NCI-H460 (cell line): ENCODE measurements around the gene SP7. TPM values are rescaled to one million over a fixed set of nuclear protein-coding genes. Genes with fewer than 3 reads are reported as not detected.
"Not testable (repeated sequence)": the region's sequence is repeated elsewhere in the genome, so short reads cannot be mapped to it uniquely, and the experiment has no call there.

Source experiments
- DNase-seq: peaks from one replicate; pipeline ENCODE4 v3.0.0-alpha.2; 2016; ENCODE audit warnings: low read depth; ENCODE audit errors: extremely low read depth
- total RNA-seq: library from RNA; depleted of rRNA; stranded (reverse); fragments of >200 nt; shearing (Covaris generic); gene quantifications from 2 replicates; pipeline ENCODE4 v1.2.3, GENCODE V29; 2014

SP7 gene
- total RNA-seq, 1 experiment from 2014 or later: not detected

DNA sequence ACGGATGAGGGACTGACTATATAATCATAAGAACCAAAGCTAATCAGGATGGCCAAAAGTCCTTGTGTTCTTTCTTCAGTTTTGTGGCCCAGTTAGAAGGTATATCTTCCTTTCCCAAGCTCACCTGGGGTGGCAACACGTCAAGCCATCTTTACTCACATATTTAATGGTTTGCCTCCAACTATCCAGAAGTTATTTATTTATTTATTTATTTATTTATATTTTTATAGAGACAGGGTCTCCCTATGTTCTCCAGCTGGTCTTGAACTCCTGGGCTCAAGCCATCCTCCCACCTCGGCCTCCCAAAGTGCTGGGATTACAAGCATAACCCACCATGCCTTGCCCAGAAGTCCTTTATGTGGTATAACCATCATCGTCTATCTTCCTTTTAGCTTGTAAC lies 11.8 kb upstream of the SP7 start:
- no peak for DNase-seq

DNA sequence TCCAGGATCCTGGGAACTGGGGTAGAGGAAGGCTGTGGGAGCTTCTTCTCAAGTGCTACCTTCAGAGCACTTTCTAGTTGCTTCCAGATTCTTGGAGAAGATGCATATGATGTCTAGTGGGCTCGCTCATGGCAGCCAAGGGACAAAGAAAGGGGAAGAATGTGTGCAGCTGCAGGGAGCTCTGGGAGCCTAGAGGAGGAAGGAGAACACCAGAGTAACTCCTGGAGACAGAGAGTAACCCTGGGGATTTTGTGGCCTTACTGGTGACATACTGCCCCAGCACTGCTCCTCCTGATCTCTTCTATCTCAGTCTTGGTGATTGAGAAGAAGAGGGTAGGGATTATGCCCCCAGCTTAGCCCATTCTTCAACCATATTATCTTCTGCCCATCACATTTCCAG lies 10.3 kb upstream of the SP7 start:
- no peak for DNase-seq

DNA sequence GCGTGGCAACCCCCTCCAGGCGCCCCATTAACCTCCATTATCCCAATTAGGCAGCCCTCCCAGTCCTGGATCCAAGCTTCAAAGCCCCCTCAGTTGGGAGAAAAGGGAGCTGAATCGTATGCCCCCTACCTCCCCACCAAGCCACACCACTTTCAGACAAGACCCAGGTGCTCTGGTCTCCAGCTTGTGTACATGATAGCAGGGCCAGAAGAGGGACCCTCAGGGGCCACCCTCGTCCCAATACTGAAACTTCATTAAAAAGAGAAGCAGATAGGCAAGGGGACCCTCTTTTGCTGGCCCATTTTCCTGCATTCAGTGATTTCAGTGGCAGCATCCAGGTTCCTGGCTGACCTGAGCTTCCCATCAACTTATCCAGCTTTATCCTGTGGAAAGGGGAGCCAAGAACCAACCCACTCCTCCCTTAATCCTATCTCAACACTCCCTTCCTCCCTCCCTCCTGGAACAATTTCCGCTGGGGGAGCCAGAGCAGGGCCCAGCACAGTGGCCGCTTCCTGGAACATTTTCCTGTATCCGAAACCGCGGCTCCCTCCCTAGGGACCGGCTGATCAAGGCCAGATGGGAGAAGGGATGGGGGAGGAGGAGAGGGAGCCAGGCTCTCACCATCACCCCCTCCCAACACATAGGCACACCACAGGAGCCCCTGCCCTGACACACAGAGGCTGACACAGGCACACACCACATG lies 9.5 kb upstream of the SP7 start:
- DNase-seq: no peak

DNA sequence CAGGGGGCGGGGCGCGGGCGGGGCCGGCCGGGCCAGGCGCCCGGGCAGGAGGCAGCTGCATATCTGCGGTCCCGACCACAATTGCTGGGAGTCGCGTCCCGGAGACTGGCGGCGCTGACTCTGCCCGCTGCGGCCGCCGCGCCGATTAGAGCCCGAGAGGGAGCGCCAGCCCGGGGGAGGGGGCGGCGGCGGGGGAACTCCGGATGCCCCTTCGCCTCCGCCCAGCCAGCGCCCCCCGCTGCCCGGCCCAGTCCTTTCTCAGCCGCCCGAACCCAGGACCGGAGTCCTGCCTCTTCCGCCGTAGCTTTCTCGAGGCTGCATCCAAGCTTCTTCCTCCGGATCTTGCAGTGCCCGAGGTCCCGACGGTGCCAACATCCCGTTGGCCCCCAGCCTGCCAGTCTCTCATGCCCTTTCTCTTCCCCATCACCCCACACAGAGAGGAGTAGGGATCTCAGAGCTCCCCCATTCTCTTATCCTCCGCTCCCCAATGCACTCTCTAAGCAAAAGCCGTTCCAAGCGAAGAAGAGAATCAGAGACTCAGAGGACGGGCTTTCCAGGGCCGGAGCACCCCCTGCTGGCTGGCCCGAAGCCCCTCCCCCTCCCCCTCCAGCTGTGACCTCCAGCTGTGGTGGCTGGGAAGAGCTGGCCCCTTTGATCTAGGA lies 8.8 kb upstream of the SP7 start:
- peak; percentile 65 for DNase-seq

DNA sequence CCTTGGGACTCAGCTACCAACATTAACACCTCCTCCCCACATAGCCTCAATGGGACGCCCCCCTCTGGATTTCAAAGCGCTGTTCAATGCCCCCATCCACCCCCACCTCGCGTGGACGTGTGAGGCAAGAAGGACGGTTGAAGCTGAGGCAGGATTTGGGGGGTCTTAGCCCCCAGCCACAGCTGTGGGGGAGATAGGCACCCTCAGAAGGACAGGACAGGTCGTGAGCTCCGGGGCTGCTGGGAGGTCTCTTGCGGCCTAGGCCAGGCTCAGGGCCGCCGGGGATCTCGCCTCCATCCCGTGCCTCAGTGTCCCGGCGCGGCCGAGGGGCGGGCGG lies 8.3 kb upstream of the SP7 start:
- DNase-seq: no peak

DNA sequence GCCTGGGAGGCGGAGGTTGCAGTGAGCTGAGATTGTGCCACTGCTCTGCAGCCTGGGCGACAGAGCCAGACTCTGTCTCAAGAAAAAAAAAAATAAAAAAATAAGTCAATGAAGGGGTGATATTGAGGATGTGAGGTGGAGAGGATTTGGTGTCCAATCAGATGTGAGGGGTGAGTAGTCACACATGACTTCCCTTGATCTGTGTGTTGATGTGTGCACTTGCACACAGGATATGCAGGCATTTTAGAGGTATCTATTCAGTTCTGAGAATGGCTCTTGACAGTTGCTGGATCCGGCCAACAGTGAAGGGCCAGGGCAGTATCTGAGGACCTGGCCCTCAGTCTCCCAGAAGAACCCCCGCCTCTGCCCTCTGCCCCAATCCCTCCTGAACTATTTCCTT lies 7.8 kb upstream of the SP7 start:
- DNase-seq: no peak

DNA sequence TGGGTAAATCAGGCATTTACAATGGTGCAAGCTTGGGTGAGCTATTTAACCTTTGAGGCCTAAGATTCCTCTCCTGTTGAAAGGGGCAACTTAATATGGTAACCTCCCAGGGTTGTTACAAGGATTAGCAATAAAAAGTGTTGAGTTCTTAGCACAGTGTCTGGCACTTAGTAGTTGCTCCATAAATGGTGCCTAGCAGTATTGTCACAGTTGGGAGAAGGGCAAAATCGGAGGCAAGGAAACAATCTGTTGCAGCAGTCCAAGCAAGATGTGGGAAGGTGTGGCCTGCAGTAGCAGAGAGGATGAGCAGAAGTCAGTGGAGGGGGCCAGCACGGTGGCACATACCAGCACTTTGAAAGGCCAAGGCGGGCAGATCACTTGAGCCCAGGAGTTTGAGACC lies 7.3 kb upstream of the SP7 start:
- DNase-seq: no peak

DNA sequence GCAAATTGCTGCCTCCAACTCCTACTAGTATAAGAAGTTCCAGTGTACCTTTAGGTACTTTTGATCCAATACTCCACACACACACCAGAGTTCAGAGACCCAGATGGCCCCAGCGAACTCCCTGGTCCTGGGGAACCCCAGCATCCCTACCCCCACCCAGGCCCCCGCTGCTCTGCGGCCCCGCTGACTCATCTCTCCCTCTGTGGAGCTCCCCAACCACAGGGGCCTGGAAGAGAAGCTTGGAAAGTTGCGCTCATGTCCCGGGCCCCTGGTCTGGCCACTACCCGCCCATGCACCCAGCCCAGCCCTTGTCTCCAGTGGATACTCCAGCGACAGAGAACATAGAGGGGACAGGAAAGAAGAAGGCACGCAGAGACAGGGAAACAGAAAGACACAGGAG lies 4.2 kb upstream of the SP7 start:
- DNase-seq: no peak

DNA sequence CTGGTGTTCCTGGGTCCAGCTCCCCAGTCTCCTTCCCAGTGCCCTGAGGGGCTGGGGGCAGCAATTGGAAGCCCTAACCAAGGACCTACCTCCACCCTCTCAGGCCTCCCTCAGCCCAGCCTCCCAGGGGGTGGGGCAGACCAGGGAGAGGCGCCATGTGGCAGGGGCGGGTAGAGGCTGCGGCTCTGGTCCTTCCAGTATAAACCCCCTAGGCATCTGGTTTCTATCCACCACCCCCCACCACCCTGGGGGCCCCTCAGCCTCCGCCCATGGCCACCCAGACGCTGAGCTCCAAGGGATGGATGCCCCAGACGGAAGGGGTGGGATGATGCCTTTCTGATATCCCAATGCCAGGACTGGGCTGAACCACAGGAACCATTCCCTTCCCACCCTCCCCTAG lies 2.8 kb upstream of the SP7 start:
- no peak for DNase-seq

DNA sequence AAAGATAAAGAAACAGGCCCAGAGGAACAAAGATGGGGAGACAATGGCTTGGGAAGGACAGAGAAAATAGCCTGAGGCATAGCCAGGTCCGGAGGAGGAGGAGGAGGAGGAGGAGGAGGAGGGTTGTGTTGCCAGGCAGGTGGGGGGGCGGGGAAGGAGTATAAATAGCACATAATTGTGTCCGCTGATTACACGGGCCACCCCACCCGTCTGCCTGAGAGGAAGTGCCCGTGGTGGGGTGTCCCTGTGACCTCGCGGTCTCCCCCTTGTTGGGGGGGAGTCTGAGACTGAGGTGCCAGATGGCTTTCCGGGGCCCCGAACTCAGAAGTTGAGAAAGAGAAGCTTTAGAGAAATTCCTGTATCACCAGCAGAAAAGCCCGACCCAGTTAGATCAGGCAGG lies 1.9 kb upstream of the SP7 start:
- no peak for DNase-seq

DNA sequence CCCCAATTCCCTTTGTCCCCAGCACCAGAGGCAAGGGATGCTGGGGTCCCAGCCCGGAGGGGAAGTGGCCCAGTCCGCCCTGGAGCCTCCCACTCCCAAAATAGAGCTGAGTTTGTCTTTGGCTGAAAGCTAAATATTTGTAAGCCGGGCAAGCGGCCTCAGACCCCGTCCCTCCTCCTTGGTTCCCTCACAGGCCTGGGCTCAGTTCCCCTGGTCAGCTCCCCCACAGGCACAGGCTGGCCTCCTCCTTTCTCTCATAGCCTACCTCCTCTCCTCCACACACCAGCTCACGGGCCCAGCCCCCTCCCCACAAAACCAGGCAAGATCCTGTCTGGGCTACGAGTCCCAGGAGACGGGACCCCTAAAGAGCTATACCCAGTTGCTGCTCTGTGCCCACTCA lies 1.3 kb downstream of the SP7 start:
- no peak for DNase-seq

DNA sequence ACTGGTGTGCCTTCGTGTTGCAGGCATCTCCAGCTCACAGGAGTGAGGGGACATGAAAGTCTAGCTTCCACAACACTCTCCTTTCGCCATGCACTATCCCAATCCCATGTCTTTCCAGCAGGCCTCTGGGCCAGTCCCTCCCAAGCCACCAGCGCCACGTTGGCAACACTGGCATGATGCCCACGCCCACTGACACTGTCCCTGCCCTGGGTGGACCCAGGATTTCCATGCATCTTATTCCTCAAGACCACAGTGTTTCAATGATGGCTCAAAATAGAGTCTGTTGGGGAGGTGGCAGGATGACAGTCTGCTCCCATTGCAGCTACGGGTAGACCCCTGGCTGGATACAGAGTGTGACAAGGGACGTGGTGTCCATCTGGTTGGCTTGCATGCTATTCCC lies 2.3 kb downstream of the SP7 start:
- DNase-seq: no peak

DNA sequence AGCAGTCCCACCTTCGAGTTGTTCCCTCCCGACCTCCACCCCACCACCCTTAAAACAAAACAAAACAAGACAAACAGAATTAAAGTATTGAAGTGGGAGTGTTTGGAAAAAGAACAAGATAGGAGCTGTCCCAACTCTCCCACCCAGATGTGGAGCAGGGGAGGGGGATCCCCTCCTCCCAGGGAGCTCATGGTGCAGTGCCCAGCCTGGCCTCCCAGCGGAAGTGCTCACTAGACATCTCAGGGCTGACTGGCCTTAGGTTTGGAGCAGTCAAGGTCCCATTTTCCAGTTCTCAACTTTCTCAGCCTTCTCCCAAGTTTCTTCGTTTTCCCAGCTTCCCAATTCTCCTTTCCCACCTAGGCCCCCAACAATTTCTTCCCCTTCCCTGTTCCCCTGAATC lies 2.9 kb downstream of the SP7 start:
- no peak for DNase-seq

DNA sequence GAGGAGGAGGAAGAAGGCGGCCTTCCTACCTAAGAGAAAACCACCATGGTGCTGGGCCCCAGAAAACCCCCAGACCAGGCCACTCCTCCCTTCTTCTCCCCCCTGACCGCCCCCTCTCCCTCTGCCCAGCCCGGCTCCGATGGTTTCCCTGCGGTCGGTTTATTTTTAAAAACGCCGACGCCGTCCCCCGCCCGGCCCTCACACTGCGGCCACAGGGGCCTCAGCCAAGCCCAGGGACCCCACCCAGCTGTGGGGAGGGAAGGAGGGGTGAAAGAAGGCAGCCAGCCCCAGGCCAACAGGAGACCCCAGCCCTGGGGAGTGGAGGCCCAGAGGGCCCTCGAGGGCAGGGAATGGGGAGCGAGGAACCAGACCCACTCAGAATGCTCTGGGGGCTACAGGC lies 3.4 kb downstream of the SP7 start:
- DNase-seq: no peak

DNA sequence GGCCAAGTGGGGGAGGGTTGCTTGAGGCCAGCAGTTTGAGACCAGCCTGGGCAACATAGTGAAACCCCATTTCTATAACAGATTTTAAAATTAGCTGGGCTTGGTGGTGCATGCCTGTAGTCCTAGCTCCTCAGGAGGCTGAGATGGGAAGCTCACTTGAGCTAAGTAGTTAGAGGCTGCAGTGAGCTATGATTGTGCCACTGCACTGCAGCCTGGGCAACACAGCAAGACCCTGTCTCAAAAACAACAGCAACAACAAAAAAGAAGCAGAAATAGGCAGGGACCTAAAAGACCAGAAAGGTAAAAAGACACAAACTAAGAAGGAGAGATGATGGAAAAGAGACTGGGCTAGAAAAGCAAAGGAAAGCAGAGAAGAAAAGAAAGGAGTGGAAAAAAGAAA lies 3.8 kb downstream of the SP7 start:
- DNase-seq: not testable (repeated sequence)

DNA sequence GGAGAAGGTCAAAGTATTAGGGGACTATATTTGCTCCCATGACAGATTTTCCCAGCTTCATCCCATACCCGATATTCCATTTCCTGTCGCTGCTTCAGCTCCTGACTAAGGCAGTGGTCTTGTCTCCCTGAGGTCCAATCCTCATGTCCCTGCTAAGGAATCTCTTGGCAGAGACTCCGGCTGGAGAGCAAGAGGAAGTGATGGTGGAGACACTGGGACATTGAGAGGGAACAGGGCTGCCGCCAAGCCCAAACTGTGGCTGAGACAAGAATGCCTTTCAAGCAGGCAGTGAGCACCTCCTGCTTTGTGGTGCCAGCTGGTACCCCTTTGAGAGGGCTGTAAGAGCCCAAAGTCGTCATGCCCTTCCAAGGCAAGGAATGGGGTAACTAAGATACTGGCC lies 5.5 kb downstream of the SP7 start:
- no peak for DNase-seq

DNA sequence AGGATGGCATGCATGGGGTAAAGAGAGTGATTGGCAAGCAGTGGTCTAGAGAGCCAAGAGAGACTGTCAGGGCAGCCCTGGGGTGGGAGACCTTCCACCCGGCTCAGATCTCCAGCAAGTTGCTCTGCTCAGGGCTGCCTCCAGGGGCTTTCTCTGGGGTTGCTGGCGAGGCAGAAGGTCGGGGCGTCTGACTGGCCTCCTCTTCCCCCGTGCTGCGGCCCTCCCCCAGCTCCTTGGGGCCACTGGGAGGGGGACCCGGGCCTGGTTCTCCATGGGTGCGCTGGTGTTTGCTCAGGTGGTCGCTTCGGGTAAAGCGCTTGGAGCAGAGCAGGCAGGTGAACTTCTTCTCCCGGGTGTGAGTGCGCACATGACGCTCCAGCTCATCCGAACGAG lies 8.1 kb downstream of the SP7 start:
- no peak for DNase-seq

DNA sequence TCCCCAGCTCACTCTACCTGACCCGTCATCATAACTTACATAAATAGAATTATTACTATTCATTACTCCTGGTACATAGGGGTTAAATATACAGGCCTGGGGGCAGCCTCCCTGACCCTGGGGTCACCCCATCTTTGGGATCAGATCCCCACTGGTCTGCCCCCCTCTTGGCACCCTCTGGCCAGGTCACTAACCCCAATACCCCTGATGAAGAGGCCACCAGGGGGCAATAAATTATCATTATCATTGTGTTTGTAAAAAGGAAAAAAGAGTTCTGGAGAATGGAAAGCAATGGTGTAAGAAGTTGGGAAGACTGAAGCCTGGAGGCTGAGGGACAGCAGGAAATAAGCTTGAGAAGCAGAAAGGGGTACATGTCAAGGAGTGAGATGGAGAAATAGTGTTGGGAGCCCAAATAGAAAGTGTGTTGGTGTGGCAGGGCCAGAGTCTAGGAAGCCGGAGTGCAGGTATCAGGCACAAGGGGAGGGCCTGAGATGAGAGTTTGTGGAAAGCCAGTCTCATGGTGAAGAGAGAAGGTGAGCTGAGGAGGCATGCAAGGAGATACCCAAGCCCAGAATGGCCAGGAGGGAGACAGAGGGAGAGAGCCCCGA lies 8.6 kb downstream of the SP7 start:
- no peak for DNase-seq

DNA sequence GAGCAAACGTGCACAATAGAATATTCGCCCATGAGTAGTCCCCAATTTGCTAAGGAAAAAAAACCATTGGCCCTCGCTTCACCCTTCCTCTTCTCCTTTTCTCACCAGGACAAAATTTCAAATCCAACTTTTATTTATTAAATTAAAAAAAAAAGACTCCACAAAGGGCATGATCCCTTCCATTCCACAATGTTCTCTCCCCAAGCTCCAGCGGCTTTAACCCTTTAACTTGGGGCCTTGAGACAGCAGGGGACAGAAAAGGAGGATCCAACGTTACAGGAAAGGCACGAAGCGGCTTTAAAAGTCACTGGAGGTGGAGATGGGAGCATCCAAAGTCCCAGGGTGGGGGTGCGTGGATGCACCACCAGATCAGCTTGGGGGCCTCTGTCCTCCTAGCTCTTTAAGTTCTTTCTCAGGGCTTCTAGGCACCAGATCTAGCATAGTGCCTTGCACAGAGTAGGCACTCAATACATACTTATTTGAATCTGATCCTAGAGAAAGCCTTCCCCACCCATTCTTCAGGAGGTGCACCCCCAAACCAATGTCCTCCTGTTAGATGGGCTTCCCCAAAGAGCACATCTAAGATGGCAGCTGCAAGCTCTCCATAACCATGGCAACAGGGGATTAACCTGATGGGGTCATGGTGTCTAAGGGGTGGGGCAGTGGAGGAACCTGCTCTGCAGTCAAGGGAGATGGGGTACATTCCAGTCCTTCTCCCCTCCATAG lies 9.5 kb downstream of the SP7 start:
- no peak for DNase-seq

DNA sequence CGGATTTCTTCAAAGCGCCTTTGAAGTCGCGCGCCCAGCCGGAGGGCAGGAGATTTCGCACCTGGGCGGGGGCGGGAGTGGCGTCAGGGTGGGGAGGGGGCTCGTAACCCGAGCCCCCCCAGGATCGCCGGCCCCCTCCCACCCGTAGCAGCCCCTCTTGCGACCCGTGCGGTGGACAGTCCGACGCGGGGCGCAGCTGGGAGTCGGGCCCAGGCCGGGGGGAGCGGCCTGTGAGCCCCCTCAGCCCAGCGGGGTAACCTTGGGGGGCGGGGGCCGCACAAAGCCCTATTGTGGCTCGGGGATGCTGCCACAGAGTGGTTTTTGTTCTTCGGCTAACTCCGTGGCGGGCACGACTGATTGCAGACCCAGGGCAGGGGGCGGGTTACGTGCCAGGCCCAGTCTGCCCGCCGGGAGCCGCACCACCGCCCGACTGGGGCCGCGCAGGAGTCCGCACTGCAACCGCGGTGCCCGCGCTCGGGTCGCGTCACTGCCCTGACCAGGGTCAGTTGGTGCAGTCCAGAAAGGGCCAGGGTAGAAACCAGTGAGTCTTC lies 10.6 kb downstream of the SP7 start:
- DNase-seq: no peak

DNA sequence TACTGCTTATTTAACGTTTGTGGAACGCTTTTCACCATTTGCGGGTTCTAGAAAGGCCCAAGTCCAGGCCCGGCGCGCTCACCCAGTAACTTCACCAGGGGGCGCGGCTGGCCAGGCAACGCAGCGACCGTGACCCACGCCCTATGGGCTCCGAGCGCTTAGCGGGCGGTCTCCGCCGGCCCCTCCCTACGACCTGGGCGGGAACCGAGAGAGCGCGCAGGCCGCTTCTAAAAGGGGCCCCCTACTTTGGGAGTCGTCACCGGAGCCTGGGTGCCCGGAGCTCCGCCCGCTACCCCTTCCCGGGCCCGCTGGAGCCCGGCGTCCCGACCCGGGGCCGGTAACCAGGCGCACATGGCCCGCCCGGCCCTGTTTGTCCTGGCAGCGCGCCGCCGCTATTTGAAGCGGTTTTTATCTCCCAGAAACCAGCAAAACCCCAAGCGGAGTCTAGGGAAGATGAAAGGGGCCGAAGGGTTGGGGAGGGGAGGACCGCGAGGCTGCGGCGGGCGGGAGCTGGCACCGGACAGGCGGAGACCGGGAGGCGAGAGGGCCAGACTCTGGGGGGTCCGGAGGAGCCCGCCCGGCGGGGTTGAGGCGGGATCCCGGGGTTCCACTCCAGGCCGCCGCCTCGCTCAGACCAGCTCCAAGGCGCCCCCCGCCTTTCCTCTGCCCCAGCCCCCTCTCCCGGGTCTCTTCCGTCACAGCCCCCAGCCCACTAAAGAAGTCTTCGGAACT lies 11.2 kb downstream of the SP7 start:
- DNase-seq: peak; percentile 91
